Progenitor cell of endocrine pancreas (in vitro differentiated cells): ENCODE data around the gene FCHSD1. TPM values are rescaled to one million over a fixed set of nuclear protein-coding genes. Genes with fewer than 3 reads are reported as not detected.

ENCODE experiments used
- DNase-seq: peaks from one replicate; pipeline ENCODE4 v3.0.0; 2021; ENCODE audit warnings: low spot score; ENCODE audit not compliant: unreplicated experiment
- H3K27ac Mint-ChIP-seq: 2 replicates; pipeline ENCODE4 v1.8.0; 2021; ENCODE audit warnings: mild to moderate bottlenecking, moderate library complexity, mixed read lengths
- H3K27me3 Mint-ChIP-seq: 2 replicates; pipeline ENCODE4 v1.8.0; 2021; ENCODE audit warnings: mixed read lengths
- H3K36me3 Mint-ChIP-seq: 2 replicates; pipeline ENCODE4 v1.8.0; 2022; ENCODE audit warnings: mixed read lengths; ENCODE audit not compliant: insufficient read depth
- H3K4me1 Mint-ChIP-seq: 2 replicates; pipeline ENCODE4 v1.8.0; 2021; ENCODE audit warnings: low read depth, mixed read lengths
- H3K4me3 Mint-ChIP-seq: 2 replicates; pipeline ENCODE4 v1.8.0; 2021; ENCODE audit warnings: low read depth, mild to moderate bottlenecking, moderate library complexity, mixed read lengths
- H3K9me3 Mint-ChIP-seq: 2 replicates; pipeline ENCODE4 v1.8.0; 2021; ENCODE audit warnings: low read depth, mixed read lengths
- CTCF ChIP-seq: fragments of 200-600 bp; sonication (generic); IDR thresholded peaks from one replicate; pipeline ENCODE4 v1.5.0; 2021; ENCODE audit warnings: antibody characterized with exemption, mild to moderate bottlenecking; ENCODE audit not compliant: unreplicated experiment
- total RNA-seq: library from RNA; stranded (reverse); gene quantifications from 2 replicates; pipeline ENCODE4 v1.2.1, GENCODE V29; 2021

The FCHSD1 gene
- total RNA-seq, 1 donor from 2014 or later, result 27.7 TPM

GRCh38 chr5:141656396-141656795 is 5.2 kb upstream of the FCHSD1 start:
- TF ChIP-seq CTCF, result no peak
- no peaks in the 10 kb centered on the region for H3K9me3 Mint-ChIP-seq
- H3K36me3 Mint-ChIP-seq, result no peaks in the 10 kb centered on the region
- no peak overlapping the region for H3K4me3 Mint-ChIP-seq
- H3K4me1 Mint-ChIP-seq, result no peaks in the 10 kb centered on the region
- no peak for DNase-seq
- H3K27me3 Mint-ChIP-seq, result peaks cover 14% of the 10 kb centered on the region
- H3K27ac Mint-ChIP-seq, result no peak overlapping the region

- Mint-ChIP-seq H3K36me3 (no peaks in the 10 kb centered on the region), H3K4me1 (peaks cover 2% of the 10 kb centered on the region), H3K9me3 (no peaks in the 10 kb centered on the region), H3K4me3 (no peak overlapping the region), H3K27ac (no peak overlapping the region), H3K27me3 (peaks cover 14% of the 10 kb centered on the region)
- no peak for TF ChIP-seq CTCF
- no peak for DNase-seq
Measured at GRCh38 chr5:141655020-141655419, 3.8 kb upstream of the FCHSD1 start.

- Mint-ChIP-seq H3K9me3 (no peaks in the 10 kb centered on the region), H3K27ac (no peak overlapping the region), H3K4me3 (no peak overlapping the region), H3K27me3 (peaks cover 14% of the 10 kb centered on the region), H3K4me1 (peaks cover 2% of the 10 kb centered on the region), H3K36me3 (no peaks in the 10 kb centered on the region)
- TF ChIP-seq CTCF, result no peak
- no peak for DNase-seq
Measured at GRCh38 chr5:141654298-141654697, 3.1 kb upstream of the FCHSD1 start.

GRCh38 chr5:141651728-141652105 is 499 bp upstream of the FCHSD1 start:
- peak overlapping the region; percentile 94 for H3K4me3 Mint-ChIP-seq
- H3K27ac Mint-ChIP-seq, result no peak overlapping the region
- TF ChIP-seq CTCF, result no peak
- H3K4me1 Mint-ChIP-seq, result peaks cover 2% of the 10 kb centered on the region
- DNase-seq, result no peak
- no peaks in the 10 kb centered on the region for H3K9me3 Mint-ChIP-seq
- H3K27me3 Mint-ChIP-seq, result peaks cover 14% of the 10 kb centered on the region
- no peaks in the 10 kb centered on the region for H3K36me3 Mint-ChIP-seq

GRCh38 chr5:141649972-141650371 is 1.2 kb downstream of the FCHSD1 start:
- peak overlapping the region; percentile 46 for H3K4me3 Mint-ChIP-seq
- H3K36me3 Mint-ChIP-seq, result peaks cover 1% of the 10 kb centered on the region
- H3K27ac Mint-ChIP-seq, result no peak overlapping the region
- H3K27me3 Mint-ChIP-seq, result peaks cover 14% of the 10 kb centered on the region
- no peaks in the 10 kb centered on the region for H3K9me3 Mint-ChIP-seq
- no peak for TF ChIP-seq CTCF
- H3K4me1 Mint-ChIP-seq, result peaks cover 2% of the 10 kb centered on the region
- no peak for DNase-seq
